ENCODE data around the gene PHLPP1.
"Not testable (repeated sequence)": the region's sequence is repeated elsewhere in the genome, so short reads cannot be mapped to it uniquely, and the experiment has no call there.

PHLPP1 gene

DNA sequence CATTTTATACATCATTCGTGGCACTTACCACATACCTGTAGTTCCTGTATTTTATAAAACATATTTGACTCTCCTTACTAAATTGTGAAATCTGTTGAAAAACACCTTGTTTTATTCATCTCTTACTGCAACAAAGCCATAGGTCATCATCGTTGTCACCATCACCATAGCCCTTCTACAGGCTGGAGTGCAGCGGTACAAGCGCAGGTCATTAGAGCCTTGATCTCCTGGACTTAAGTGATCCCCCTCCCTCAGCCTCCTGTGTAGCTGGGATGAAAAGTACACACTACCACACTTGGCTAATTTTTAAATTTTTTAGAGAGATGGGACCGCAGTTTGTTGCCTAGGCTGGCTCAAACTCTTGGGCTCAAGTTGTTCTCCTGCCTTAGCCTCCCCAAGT lies 184.2 kb downstream of the PHLPP1 start:
- DNase-seq = no peak

GRCh38 chr18:62900132-62900883 lies 185.0 kb downstream of the PHLPP1 start:
- DNase-seq = no peak

- no peak for DNase-seq
Observed at GRCh38 chr18:62902776-62903175, 187.4 kb downstream of the PHLPP1 start.

- DNase-seq = no peak
Observed at GRCh38 chr18:62904396-62905285, 189.3 kb downstream of the PHLPP1 start.

DNA sequence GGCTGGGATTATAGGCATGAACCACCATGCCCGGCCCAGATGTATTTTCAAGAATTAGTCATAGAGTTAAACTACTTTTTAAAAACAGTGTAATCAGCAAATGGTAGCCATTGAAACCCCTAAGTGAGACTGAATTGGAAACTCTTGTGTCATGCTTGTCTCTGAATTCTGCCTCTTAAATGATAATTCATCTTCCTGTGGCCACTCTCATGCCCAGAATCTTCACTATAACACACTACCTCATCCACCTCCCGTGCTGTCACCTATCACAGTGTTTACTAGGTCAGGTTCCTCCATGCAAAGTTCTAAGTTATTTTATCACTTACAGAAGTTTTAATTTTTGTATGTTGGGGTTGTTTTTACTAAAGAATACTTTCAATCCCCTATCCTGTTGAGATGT lies 197.5 kb downstream of the PHLPP1 start:
- no peak for DNase-seq

DNA sequence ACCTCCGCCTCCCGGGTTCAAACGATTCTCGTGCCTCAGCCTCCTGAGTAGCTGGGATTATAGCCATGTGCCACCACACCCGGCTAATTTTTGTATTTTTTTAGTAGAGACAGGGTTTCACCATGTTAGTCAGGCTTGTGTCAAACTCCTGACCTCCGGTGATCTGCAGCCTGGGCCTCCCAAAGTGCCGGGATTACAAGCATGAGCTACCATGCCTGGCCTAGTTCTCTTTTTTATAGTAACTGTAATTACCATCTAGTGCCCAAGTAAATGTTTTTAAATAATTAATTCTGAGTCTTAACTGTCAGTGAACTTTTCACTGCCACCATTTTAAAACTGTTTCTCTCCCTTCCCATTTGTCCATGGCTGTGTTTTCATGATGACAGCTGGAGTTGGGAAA lies 198.5 kb downstream of the PHLPP1 start:
- DNase-seq = not testable (repeated sequence)

GRCh38 chr18:62914871-62915392 lies 199.6 kb downstream of the PHLPP1 start:
- DNase-seq = no peak

- DNase-seq = no peak
Observed at GRCh38 chr18:62918361-62918760, 203.0 kb downstream of the PHLPP1 start.

DNA sequence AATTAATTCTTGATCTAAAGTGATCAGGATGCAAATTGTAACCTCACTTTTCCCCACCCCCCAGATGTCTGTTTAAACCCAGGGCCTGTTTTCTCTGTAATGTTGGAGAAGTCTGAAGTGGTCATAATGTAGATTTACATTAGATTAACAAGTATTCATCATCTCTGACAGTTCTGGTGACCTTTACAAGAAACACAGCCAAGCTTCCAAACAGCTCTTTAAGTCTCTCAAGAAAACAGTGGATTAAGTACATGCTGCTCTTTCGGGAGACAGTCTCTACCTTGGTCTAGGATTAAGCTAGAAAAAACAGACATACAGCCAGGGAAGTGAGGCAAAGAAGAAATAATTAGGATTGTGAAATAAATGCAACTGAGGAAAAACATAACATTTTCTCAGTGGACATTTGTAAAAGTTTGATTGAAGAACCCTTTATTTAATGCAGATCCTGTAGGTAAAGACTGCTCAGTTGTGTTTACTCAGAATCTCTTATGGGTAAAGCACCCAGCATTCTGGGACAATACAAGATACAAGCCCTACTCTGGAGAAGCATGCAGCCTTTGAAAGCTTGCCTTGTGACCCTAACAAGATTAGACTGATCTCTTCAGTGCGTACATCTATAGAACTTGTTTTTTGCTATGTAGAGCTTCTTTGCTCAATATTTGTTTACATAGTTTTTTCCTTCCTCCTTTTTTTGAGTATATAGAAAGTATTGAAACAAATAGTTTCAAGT lies 203.9 kb downstream of the PHLPP1 start:
- DNase-seq = no peak

GRCh38 chr18:62925031-62925688 lies 209.8 kb downstream of the PHLPP1 start:
- DNase-seq = no peak

- DNase-seq = no peak
Observed at GRCh38 chr18:62928326-62928725, 213.0 kb downstream of the PHLPP1 start.

DNA sequence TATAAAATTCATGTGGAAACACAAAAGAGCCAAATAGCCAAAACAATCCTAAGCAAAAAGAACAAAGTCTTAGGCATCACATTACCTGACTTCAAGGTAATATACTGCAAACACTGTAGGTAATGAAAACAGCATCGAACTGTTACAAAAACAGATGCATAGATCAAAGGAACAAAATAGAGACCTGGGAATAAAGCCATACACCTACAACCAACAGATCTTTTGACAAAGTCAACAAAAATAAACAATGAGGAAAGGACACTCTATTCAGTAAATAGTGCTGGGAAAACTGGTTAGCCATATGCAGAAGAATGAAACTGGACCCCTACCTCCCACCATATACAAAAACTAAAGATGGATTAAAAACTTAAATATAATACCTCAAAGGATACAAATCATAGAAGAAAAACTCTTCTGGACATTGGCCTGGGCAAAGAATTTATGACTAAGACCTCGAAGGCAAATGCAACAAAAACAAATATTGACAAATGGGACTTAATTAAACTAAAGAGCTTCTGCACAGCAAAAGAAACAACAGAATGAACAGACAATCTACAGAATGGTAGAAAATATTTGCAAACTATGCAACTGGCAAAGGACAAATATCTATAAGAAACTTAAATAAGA lies 218.0 kb downstream of the PHLPP1 start:
- no peak for DNase-seq

- no peak for DNase-seq
Observed at GRCh38 chr18:62935994-62936393, 220.7 kb downstream of the PHLPP1 start.

DNA sequence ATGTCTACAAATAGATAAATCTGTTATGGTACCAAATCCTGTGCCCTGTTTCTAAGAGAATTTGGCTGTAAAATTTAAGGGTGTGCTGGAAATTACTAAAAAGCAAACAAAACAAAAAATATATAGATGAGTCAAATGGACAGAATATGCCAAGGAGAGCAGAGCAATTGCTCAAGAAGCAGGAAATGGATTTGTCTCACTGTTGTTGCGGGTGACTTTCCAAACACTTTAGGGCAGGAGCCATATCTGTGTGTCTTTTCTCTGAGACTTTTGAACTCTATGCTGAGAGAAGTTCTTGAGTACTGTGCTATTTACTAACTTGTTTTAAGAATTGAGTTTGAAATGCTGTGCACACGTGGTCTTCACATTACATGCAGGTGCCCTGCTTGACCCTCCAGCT lies 221.7 kb downstream of the PHLPP1 start:
- no peak for DNase-seq

GRCh38 chr18:62938006-62938405 lies 222.7 kb downstream of the PHLPP1 start:
- DNase-seq = no peak

GRCh38 chr18:62938487-62938886 lies 223.1 kb downstream of the PHLPP1 start:
- no peak for DNase-seq

- no peak for DNase-seq
Observed at GRCh38 chr18:62939433-62939832, 224.1 kb downstream of the PHLPP1 start.

- DNase-seq = no peak
Observed at GRCh38 chr18:62939926-62940325, 224.6 kb downstream of the PHLPP1 start.

DNA sequence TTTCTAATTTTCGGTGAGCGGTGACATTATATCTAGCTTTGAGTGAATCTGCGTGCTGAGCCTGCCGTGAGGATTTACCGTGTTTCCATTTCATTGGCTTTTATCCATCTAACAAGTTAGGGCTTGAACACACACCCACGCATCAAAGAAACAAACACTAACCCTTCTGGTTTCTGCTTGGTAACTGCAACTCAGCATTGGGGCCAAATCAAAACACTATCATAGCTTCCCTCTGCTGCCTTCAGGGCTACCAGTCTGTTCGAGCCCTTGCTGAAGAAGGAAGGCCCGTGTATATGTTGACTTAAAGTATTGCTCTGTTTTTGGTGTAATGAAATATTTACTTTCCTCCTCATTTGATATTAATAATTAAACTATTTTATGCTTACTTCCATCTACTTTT lies 227.2 kb downstream of the PHLPP1 start:
- no peak for DNase-seq

DNA sequence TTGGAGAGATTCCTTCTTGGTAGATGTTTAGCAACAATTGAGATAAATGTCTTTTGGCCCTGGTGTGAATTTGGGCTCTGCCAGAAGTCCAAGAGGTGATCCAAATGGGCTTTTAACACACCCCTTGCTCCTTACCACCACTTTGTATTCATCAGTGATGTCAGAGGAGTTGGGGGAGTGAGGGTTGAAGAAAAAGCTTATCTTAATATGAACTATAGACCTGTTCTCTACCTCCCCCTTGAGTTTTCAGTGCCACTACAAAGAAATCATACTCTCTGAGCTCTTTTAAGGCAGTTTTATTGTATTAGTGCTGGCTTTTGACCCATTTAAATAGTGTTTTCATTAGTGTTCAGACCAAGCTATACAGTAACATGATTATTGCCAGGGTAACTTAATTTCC lies 229.1 kb downstream of the PHLPP1 start:
- DNase-seq = no peak

DNA sequence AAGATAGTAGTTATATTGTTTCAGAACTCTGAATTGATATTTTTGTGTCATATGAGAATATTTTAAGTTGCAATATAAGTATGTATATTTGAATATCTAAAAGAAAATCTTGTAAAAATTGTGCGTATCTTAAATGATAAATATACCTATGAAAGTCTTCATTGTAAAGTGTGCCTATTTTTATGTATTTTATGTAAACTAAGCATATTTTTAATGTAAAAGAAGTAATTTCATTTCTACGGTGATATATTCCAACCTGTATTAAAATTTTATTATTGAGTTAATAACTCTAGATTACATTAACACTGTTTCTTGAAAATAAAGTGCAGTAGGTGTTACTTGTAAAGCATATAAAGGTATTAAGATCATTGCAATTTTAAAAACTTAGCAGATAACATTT lies 233.4 kb downstream of the PHLPP1 start:
- DNase-seq = no peak

- DNase-seq = no peak
Observed at GRCh38 chr18:62950246-62950645, 234.9 kb downstream of the PHLPP1 start.
